ENCODE data around the gene RHOBTB1. TPM values are rescaled to one million over a fixed set of nuclear protein-coding genes. Genes with fewer than 3 reads are reported as not detected.
"Not testable (repeated sequence)": the region's sequence is repeated elsewhere in the genome, so short reads cannot be mapped to it uniquely, and the experiment has no call there.

The RHOBTB1 gene
- total RNA-seq, 1 experiment from 2014 or later, result 23.9 TPM

DNA sequence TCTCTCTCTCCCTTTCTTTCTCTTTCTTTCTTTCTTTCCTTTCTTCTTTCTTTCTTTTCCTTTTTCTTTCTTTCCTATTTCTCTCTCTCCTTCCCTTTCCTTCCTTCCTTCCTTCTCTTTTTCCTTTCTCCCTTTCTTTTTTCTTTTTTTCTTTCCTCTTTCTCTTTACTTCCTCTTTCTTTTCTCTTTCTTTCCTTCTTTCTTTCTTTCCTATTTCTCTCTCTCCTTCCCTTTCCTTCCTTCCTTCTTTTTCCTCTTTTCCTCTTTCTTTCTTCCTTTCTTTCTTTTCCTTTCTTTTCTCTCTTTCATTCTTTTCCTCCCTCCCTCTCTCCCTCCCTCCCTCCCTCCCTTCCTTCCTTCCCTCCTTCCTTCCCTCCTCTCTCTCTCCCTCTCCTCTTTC is 81.5 kb downstream of the RHOBTB1 start:
- in situ Hi-C loops (cut with HindIII; ENCODE audit: low pct_unique_long_range_greater_than_20kb, low sequenced_read_pairs), result loop anchor here (25.0 kb wide), 1 partner anchor 100 kb away; no protein-coding TSS in a partner anchor
- no peak for DNase-seq (ENCODE audit: low read depth, low spot score)

DNA sequence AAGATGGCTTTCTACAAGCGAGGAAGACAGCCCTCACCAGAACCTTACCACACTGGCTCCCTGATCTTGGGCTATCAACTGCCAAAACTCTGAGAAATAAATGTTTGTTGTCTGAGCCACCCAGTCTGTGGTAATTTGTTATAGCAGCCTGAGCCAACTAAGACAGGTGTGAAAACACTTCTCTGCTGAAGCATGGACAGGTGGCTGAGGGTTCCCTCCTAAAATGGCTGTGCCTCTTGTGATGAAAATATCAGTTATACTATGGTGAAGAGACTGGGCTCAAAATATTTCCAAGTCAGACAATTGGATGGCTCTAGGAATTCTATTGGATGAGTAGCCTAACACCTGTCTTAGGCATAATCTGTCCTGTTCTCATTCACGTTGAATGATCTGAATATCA is 87.6 kb downstream of the RHOBTB1 start:
- in situ Hi-C loops (cut with HindIII; ENCODE audit: low pct_unique_long_range_greater_than_20kb, low sequenced_read_pairs), result loop anchor here (25.0 kb wide), 1 partner anchor 106 kb away; no protein-coding TSS in a partner anchor
- DNase-seq (ENCODE audit: low read depth, low spot score), result no peak

DNA sequence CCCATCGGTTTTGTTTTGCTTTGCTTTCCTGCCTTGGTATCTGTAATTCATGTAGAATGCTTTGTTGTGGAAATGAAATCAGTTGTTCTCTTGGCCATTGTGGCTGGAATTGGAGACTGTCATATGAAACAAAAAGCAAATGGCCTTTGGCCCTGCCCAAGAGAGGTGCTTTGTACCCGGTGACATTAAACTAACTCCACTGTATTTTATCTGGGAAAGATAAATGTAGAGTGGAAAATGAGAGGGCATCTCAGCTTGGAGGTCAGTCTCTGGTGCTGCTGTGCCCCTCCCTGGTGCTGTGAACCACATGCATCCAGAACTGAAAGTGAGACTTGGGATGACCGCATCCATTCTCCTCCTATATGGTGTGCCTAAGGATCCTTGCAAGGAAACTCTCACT is 90.3 kb downstream of the RHOBTB1 start:
- in situ Hi-C loops (cut with HindIII; ENCODE audit: low pct_unique_long_range_greater_than_20kb, low sequenced_read_pairs), result loop anchor here (25.0 kb wide), 1 partner anchor 109 kb away; no protein-coding TSS in a partner anchor

DNA sequence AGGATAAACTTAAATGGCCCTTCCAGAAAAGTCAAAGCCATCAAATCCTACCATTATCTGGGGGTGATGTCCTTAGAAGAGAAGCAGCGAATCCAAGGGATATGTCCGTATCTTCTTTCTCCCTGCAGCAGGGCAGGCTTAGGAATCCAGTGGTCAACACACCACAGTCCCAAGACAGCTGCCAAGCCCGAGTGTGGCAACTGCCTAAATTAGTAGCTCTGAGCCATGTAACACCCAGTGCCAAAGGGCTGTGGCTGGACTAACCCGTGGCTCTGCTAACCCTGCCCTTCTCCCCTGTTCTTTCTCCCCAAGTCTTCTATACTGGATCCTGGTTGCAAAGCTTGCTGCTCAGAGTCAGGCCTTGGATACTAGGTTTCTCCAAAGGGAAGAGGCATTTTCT is 90.9 kb downstream of the RHOBTB1 start:
- DNase-seq (ENCODE audit: low read depth, low spot score), result no peak
- in situ Hi-C loops (cut with HindIII; ENCODE audit: low pct_unique_long_range_greater_than_20kb, low sequenced_read_pairs), result loop anchor here (25.0 kb wide), 1 partner anchor 109 kb away; no protein-coding TSS in a partner anchor

More for the DNA sequence above, 90.3 kb downstream of the RHOBTB1 start:
- no peak for DNase-seq (ENCODE audit: low read depth, low spot score)

DNA sequence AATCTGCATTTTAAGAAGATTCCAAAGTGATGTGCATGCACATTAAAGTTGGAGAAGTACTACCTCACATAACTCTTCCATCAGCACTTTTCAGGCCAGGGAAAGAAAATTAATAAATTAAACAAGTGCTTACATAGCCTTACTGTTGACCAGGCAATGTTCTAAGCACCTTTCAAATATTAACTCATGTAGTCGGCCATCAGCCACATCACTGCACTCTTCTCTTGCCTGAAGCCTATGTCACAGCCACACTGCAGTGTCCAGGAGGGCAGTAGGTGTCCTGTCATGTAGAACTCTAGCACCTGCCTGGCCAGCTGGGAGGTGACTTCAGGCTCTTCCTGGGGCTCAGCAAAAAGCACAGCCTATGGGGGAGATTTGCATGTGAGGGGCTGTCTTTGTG is 94.2 kb downstream of the RHOBTB1 start:
- in situ Hi-C loops (cut with HindIII; ENCODE audit: low pct_unique_long_range_greater_than_20kb, low sequenced_read_pairs), result loop anchor here (25.0 kb wide), 1 partner anchor 113 kb away; no protein-coding TSS in a partner anchor
- DNase-seq (ENCODE audit: low read depth, low spot score), result no peak

DNA sequence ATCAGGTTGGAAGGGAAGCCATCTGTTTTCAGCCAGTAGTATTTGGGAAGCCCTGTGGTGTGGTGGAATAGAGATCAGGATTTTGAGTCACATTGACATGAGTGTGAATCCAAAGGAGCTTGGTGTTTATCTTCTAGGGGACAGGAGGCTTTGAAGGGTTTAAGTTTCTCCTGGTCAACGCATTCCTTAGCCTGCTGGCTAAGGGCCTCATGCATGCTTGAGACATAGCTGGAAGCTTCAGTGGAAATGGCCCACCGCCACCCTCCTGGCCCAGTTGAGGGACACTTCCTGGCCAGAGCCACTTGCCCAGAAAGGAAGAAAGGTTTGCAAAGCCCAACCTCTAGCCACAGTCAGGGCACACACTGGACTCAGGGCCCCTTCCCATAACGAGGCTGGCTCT is 94.8 kb downstream of the RHOBTB1 start:
- no peak for DNase-seq (ENCODE audit: low read depth, low spot score)
- in situ Hi-C loops (cut with HindIII; ENCODE audit: low pct_unique_long_range_greater_than_20kb, low sequenced_read_pairs), result no loop called here

DNA sequence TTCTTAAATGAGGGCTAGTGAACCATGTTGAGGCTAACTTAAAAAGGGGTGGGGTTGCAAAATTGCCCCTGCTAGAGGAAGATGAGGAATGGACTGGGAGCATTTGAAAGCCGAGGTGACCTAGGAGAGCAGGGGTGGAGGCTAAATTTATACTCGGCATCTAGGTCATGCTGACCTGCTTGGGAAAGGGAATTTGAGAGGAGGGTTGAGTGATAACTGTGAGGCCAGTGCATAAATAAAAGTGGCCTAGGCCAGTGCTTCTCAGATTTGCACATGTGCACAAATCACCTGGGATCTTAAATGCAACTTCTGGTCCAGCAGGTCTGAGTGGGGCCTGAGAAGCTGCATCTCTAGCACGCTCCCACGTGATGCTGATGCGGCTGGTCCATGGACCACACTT is 95.3 kb downstream of the RHOBTB1 start:
- in situ Hi-C loops (cut with HindIII; ENCODE audit: low pct_unique_long_range_greater_than_20kb, low sequenced_read_pairs), result no loop called here

DNA sequence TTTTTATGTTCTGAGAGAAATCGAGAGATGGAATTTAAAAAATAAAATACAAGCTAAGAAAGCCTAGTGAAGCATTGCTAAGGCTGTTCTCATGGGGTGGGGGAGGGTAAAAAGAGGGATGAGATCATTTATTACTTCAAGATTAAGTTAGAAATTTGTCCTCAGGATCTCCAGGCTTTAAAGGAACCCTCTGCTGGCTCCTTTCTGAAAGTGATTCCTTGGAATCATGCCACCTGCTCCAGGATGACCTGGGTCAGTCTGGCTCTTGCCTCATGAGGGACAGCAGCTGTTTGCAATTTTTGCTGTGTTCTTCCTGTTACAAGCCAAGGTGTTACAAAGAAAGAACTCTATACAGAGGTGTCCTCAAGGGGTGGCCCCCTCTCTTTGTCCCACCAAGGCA is 95.9 kb downstream of the RHOBTB1 start:
- no peak for DNase-seq (ENCODE audit: low read depth, low spot score)
- in situ Hi-C loops (cut with HindIII; ENCODE audit: low pct_unique_long_range_greater_than_20kb, low sequenced_read_pairs), result no loop called here

More for the DNA sequence above, 95.3 kb downstream of the RHOBTB1 start:
- no peak for DNase-seq (ENCODE audit: low read depth, low spot score)

DNA sequence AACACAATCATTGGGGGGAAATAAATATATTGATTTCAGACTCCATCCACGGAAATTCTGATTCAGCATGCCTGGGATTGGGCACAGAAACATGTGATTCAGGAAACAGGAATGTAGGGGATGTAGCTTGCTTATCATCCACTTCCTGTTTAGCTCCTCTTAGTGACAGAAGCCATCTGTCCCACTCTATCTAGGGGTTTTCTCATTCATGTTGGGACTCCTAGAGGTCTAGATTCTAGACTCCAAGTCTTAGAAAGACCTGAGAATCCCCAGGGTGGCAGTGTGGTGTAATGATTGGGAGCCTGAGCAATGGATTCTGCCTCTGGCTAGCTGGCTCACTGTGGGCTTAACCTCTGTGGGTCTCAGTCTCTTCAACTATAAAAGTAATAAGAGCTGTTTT is 97.8 kb downstream of the RHOBTB1 start:
- peak; percentile 23 for DNase-seq (ENCODE audit: low read depth, low spot score)
- in situ Hi-C loops (cut with HindIII; ENCODE audit: low pct_unique_long_range_greater_than_20kb, low sequenced_read_pairs), result no loop called here

DNA sequence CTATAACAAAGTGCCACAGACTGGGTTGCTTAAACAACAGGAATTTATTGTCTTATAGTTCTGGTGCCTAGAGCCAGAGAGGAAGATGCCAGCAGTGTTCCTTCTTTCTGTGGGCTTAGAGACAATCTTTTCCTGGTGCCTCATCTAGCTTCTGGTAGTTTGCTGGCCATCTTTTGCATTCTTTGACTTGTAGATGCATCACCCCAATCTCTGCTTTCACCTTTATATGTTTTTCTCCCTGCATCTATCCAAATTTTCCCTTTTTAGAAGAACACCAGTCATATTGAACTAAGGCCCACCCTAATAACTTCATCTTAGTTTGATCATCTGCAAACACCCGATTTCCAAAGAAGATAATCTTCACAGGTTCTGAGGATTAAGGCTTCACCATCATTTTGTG is 98.9 kb downstream of the RHOBTB1 start:
- DNase-seq (ENCODE audit: low read depth, low spot score), result no peak
- in situ Hi-C loops (cut with HindIII; ENCODE audit: low pct_unique_long_range_greater_than_20kb, low sequenced_read_pairs), result no loop called here

DNA sequence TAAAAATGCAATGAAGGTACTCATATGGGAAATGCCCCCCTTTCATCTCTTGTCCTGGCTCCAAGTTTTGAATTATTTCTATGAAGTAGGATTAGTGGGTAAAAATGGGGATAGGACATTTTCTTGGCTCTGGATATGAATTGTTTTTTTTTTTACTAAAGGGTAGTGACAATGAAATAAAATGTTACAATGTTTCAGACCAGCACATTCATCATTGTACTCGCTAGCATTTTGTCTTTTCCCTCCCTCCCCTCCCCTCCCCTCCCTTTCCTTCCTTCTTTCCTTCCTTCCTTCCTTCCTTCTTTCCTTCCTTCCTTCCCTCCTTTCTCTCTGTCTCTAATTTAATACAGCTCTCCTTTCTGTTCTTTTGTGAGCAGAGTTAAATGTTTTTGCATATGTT is 101.3 kb downstream of the RHOBTB1 start:
- in situ Hi-C loops (cut with HindIII; ENCODE audit: low pct_unique_long_range_greater_than_20kb, low sequenced_read_pairs), result no loop called here
- no peak for DNase-seq (ENCODE audit: low read depth, low spot score)

DNA sequence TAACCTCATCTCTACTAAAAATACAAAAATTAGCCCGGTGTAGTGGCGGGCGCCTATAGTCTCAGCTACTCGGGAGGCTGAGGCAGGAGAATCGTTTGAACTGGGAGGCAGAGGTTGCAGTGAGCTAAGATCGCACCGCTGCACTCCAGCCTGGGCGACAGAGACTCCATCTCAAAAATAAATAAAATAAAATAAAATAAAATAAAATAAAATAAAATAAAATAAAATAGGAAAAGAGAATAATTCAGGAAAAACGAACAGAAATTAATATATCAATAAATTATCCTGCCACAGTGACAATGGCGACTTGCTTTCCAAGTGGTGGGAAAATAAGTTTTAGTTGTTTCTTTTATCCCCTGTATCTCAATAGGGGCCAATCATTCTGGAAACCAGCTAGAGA is 102.8 kb downstream of the RHOBTB1 start:
- in situ Hi-C loops (cut with HindIII; ENCODE audit: low pct_unique_long_range_greater_than_20kb, low sequenced_read_pairs); DNase-seq (ENCODE audit: low read depth, low spot score): not testable (repeated sequence)

DNA sequence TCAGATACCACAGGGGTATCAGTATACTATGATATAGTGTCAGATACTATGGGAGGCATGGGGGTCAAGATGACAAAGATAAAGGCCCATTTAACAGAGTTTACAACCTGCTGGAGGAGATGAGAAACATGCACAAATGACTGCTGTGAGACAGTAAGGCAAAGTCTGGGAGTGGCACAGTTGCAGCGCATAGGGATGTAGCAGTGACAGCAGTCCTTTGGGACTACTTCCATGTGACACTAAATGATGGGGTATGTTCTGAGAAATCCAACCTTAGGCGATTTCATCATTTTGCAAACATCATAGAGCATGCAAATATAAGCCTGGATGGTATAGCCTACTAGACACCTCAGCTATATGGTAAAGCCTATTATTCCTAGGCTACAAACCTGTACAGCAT is 108.9 kb downstream of the RHOBTB1 start:
- no peak for DNase-seq (ENCODE audit: low read depth, low spot score)
- in situ Hi-C loops (cut with HindIII; ENCODE audit: low pct_unique_long_range_greater_than_20kb, low sequenced_read_pairs), result no loop called here

DNA sequence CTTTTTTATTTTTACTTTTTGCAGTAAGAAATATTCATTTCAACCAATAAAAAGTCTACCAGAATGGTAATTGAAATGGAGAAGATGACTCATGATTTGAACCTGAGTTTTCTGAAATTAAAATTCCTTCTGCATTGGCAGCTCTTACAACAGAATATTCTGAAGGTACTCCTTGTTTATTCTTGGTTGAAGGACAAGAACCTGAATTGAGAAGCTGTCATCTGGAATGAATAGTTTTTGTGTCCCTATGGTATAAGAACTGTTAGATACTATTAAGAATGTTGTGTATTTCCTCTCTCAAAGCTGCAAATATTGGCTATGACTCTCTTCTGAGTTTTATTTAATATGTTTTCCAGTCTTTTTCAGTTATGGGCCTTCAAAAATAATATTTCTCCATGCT is 109.6 kb downstream of the RHOBTB1 start:
- no peak for DNase-seq (ENCODE audit: low read depth, low spot score)
- in situ Hi-C loops (cut with HindIII; ENCODE audit: low pct_unique_long_range_greater_than_20kb, low sequenced_read_pairs), result no loop called here

DNA sequence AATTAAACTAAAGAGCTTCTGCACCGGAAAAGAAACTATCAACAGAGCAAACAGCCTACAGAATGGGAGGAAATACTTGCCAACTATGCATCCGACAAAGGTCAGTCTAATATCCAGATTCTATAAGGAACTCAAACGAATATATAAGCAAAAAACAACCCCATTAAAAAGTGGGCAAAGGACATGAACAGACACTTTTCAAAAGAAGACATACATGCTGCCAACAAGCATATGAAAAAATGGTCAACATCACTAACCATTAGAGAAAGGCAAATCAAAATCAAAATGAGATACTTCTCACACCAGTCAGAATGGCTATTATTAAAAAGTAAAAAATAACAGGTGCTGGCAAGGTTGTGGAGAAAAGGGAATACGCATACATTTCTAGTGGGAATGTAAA is 111.8 kb downstream of the RHOBTB1 start:
- in situ Hi-C loops (cut with HindIII; ENCODE audit: low pct_unique_long_range_greater_than_20kb, low sequenced_read_pairs); DNase-seq (ENCODE audit: low read depth, low spot score): not testable (repeated sequence)

DNA sequence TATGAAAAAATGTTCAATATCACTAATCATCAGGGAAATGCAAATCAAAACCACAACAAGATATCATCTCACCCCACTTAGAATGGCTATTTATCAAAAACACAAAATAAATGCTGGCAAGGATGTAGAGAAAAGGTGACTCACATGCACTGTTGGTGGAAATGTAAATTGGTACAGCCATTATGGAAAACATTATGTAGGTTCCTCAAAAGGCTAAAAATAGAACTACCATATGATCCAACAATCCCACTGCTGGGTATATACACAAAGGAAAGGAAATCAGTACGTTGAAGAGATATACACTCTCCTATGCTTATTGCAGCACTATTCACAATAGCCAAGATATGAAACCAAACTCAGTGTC is 115.5 kb downstream of the RHOBTB1 start:
- in situ Hi-C loops (cut with HindIII; ENCODE audit: low pct_unique_long_range_greater_than_20kb, low sequenced_read_pairs), result no loop called here
- DNase-seq (ENCODE audit: low read depth, low spot score), result no peak

DNA sequence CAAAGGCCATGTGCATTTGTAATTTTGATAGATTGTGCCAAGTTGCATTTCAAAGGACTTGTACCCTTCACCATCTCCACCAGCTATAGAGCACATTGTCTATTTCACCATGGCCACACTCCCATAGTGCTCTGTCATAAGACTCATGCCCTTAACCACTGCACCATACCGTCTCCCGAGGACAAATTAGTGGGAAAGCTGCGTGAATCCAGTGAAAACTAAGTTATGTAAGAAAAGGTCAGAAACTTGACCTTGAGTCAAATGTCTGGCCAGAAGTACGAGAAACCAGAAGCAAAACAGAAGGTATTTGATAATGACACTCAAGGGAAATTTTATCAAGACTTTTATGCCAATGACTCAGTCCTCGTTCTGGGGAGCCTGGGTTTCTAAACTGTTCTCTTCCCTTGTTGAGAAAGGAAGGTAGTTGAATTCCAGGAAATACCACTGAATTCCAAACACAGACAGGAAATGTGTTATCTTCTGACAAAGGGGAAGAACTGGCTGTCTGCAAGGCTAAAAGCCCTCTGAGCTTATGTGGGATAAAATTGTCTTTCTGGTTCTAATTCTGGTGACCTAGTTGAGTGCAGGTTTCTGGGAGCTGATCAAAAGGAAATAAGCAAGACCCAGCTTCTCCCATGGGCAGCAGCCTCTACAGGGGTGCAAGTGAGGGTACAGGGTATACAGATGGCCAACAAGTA is 116.0 kb downstream of the RHOBTB1 start:
- no peak for DNase-seq (ENCODE audit: low read depth, low spot score)
- in situ Hi-C loops (cut with HindIII; ENCODE audit: low pct_unique_long_range_greater_than_20kb, low sequenced_read_pairs), result no loop called here

DNA sequence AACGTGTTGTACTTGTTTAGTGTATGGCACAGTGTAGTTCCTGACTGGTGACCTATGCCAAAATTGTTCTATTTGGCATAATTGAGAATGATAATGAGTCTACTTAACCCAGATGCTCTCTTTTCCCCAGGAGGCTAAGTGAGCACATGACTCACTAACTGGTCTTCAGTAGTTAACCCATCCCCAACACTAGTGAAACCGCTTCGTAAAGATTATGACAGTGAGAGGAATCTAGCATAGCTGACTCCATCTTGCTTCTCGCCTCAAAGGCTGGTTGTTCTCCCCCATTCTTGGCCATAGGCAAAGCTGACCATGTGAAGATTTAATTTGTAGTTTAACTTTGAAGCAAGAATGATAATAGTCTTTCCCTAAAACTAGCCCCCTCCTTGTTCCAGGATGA is 118.5 kb downstream of the RHOBTB1 start:
- in situ Hi-C loops (cut with HindIII; ENCODE audit: low pct_unique_long_range_greater_than_20kb, low sequenced_read_pairs), result no loop called here
- no peak for DNase-seq (ENCODE audit: low read depth, low spot score)

DNA sequence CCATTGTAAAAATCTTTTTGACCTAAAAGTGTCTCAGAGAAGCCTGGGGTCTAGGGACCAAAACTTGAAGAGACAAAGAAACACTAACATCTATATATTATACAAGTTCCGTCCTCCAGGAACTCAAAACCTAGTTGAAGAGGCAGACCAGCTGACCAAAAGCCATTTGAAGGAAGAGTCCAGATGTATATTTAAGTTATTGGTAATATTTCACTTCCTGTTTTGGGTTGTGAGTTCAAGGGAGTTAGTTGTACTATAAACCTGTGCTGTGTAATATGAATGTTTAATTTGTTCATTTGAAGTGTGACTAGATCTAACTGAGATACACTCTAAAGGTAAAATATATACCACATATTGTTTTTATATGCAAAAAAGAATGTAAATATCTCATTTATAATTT is 120.7 kb downstream of the RHOBTB1 start:
- DNase-seq (ENCODE audit: low read depth, low spot score), result no peak
- in situ Hi-C loops (cut with HindIII; ENCODE audit: low pct_unique_long_range_greater_than_20kb, low sequenced_read_pairs), result no loop called here
